KMS-11 (cell line): ENCODE data around the gene TMEM119.

Source experiments
- H2AFZ ChIP-seq: fragments of 200-600 bp; sonication (generic); 2 replicates; pipeline ENCODE4 v1.6.1; 2016; ENCODE audit warnings: antibody characterized with exemption, mixed run types, low read depth
- H3K27ac ChIP-seq: fragments of 200-600 bp; sonication (generic); 2 replicates; pipeline ENCODE4 v1.6.1; 2016; ENCODE audit warnings: mild to moderate bottlenecking, mixed run types
- H3K27me3 ChIP-seq: fragments of 200-600 bp; sonication (generic); 2 replicates; pipeline ENCODE4 v1.6.1; 2017; ENCODE audit warnings: mild to moderate bottlenecking, low read depth, mixed run types, moderate library complexity; ENCODE audit not compliant: insufficient read depth
- H3K36me3 ChIP-seq: fragments of 200-600 bp; sonication (generic); 2 replicates; pipeline ENCODE4 v1.6.1; 2017; ENCODE audit warnings: mild to moderate bottlenecking, mixed run types; ENCODE audit not compliant: insufficient read depth
- H3K4me1 ChIP-seq: fragments of 200-600 bp; sonication (generic); 2 replicates; pipeline ENCODE4 v1.6.1; 2016; ENCODE audit warnings: mild to moderate bottlenecking, low read depth, mixed run types; ENCODE audit not compliant: poor library complexity, severe bottlenecking
- H3K4me2 ChIP-seq: fragments of 200-600 bp; sonication (generic); 2 replicates; pipeline ENCODE4 v1.7.0; 2016; ENCODE audit warnings: mild to moderate bottlenecking, mixed run types
- H3K4me3 ChIP-seq: fragments of 200-600 bp; sonication (generic); IDR thresholded peaks from 2 replicates; pipeline ENCODE4 v1.6.1; 2017; ENCODE audit warnings: low read depth, low read length, mixed read lengths; ENCODE audit not compliant: insufficient read depth
- H3K79me2 ChIP-seq: fragments of 200-600 bp; sonication (generic); 2 replicates; pipeline ENCODE4 v1.6.1; 2016; ENCODE audit warnings: low read depth, mixed run types; ENCODE audit not compliant: insufficient read depth
- H3K9ac ChIP-seq: fragments of 200-600 bp; sonication (generic); 2 replicates; pipeline ENCODE4 v1.6.1; 2016; ENCODE audit warnings: mild to moderate bottlenecking, mixed run types
- H4K20me1 ChIP-seq: fragments of 200-600 bp; sonication (generic); 2 replicates; pipeline ENCODE4 v1.6.1; 2016; ENCODE audit warnings: mild to moderate bottlenecking, mixed run types; ENCODE audit not compliant: insufficient read depth
- CTCF ChIP-seq: fragments of 200-600 bp; sonication (generic); conservative IDR thresholded peaks from 2 replicates; pipeline ENCODE4 v1.6.1; 2017; ENCODE audit warnings: low read depth, mild to moderate bottlenecking, antibody characterized with exemption, low read length, moderate library complexity, mixed read lengths

The TMEM119 gene

GRCh38 chr12:108614041-108614440 is 16.2 kb upstream of the TMEM119 start:
- H4K20me1 ChIP-seq: no peaks in the 10 kb centered on the region
- H3K79me2 ChIP-seq: no peaks in the 10 kb centered on the region
- H3K4me3 ChIP-seq: no peak overlapping the region
- H3K36me3 ChIP-seq: no peaks in the 10 kb centered on the region
- H3K27me3 ChIP-seq: no peaks in the 10 kb centered on the region
- H3K27ac ChIP-seq: no peak overlapping the region
- no peak overlapping the region for H2AFZ ChIP-seq
- TF ChIP-seq CTCF: no peak
- H3K9ac ChIP-seq: no peak overlapping the region
- H3K4me1 ChIP-seq: peaks cover 48% of the 10 kb centered on the region
- H3K4me2 ChIP-seq: no peak overlapping the region

- H3K27ac ChIP-seq: no peak overlapping the region
- peaks cover 43% of the 10 kb centered on the region for H3K4me1 ChIP-seq
- no peak overlapping the region for H3K9ac ChIP-seq
- H2AFZ ChIP-seq: no peak overlapping the region
- no peak overlapping the region for H3K4me2 ChIP-seq
- no peak for TF ChIP-seq CTCF
- H3K4me3 ChIP-seq: no peak overlapping the region
- no peaks in the 10 kb centered on the region for H3K36me3 ChIP-seq
- H3K27me3 ChIP-seq: no peaks in the 10 kb centered on the region
- H4K20me1 ChIP-seq: no peaks in the 10 kb centered on the region
- H3K79me2 ChIP-seq: no peaks in the 10 kb centered on the region
Observed at GRCh38 chr12:108613548-108613947, 15.7 kb upstream of the TMEM119 start.

GRCh38 chr12:108612788-108613282 is 15.0 kb upstream of the TMEM119 start:
- no peak overlapping the region for H3K4me2 ChIP-seq
- no peaks in the 10 kb centered on the region for H3K27me3 ChIP-seq
- no peaks in the 10 kb centered on the region for H3K36me3 ChIP-seq
- H3K9ac ChIP-seq: no peak overlapping the region
- no peaks in the 10 kb centered on the region for H3K79me2 ChIP-seq
- no peak for TF ChIP-seq CTCF
- no peak overlapping the region for H3K4me3 ChIP-seq
- peaks cover 36% of the 10 kb centered on the region for H3K4me1 ChIP-seq
- no peak overlapping the region for H2AFZ ChIP-seq
- no peak overlapping the region for H3K27ac ChIP-seq
- H4K20me1 ChIP-seq: no peaks in the 10 kb centered on the region

- H4K20me1 ChIP-seq: no peaks in the 10 kb centered on the region
- no peak overlapping the region for H2AFZ ChIP-seq
- no peaks in the 10 kb centered on the region for H3K36me3 ChIP-seq
- no peaks in the 10 kb centered on the region for H3K79me2 ChIP-seq
- no peak overlapping the region for H3K4me2 ChIP-seq
- H3K4me3 ChIP-seq: no peak overlapping the region
- TF ChIP-seq CTCF: peak; percentile 31; the same call in 1 of the 2 replicates
- H3K27ac ChIP-seq: no peak overlapping the region
- no peak overlapping the region for H3K9ac ChIP-seq
- H3K27me3 ChIP-seq: no peaks in the 10 kb centered on the region
- peaks cover 27% of the 10 kb centered on the region for H3K4me1 ChIP-seq
Observed at GRCh38 chr12:108611884-108612415, 14.1 kb upstream of the TMEM119 start.
